Right renal cortex interstitium (tissue), 3 donors: ENCODE measurements around the gene SH3BGRL3. TPM values are rescaled to one million over a fixed set of nuclear protein-coding genes. Genes with fewer than 3 reads are reported as not detected.

Experiments
- DNase-seq, 3 donors: peaks; one replicate each; pipeline ENCODE4 v3.0.0-alpha.2; 2013; ENCODE audit warnings: low read depth in 3 of 3, low spot score in 2 of 3
- polyA plus RNA-seq, 3 donors: library from polyadenylated mRNA; unstranded; fragments of 120-200 nt; gene quantifications; one replicate each; pipeline ENCODE4 v1.2.1, GENCODE V29; 2013; ENCODE audit not compliant: insufficient read length in 3 of 3

The SH3BGRL3 gene
- polyA plus RNA-seq, 3 donors, result 83.5 to 110 (median 94.5) TPM

GRCh38 chr1:26277261-26277661 lies 2.6 kb upstream of the SH3BGRL3 start:
- no peak for DNase-seq

- DNase-seq, result no peak
Observed at GRCh38 chr1:26277719-26278118, 2.2 kb upstream of the SH3BGRL3 start.

DNA sequence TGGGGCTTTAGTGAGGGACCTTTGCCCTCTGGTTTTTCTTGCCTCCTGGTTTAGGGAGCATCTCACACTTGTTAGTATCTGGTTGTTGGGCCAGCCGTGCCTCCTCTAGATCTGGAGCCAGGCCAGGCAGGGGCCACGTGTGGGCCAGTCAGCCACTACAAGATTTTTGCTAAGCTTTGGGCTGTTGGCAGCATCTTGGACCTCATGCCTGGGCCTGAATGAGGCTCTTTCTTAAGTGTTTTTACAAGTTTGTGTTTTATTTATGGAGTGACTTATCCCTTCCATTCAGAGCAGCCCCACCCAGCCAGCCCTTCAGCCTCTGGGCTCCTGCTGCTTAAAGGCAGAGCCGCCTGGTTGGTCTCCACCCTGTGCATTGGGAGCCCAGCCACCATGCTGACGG lies 1.6 kb upstream of the SH3BGRL3 start:
- no peak for DNase-seq

DNA sequence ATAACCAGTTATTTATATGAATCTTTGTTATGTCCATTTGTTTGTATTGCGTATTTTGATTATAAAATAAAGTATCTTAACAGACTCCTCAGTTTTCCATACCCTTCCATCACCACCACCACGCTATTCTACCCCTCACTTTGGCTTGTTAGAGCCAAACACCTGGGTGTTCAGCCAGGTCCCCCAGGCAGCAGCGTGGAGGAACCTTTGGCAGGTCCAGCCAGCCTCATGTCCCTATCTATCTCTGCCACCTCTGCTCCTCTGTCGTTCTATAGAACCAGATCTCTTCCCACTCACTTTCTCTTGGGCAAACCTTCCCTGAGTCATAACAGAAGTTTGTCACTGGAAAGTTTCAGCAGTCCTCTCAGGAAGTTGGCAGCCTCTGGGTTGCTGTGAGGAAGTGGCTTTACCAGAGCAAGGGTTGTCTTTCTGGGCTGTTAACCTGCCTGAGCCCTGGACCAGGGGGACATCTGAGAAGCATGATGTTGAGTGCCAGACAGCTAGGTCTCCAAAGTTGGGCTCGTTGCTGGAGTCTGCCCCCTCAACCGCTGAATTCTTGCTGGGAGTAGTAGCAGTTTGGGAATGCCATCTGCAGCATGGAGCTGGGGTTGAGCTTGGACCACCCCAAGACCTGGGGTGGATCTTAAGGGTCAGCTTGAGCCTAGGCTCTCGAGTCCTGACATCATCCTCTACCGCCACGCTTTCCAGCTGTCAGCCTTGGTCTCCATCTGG lies 996 bp upstream of the SH3BGRL3 start:
- no peak for DNase-seq

DNA sequence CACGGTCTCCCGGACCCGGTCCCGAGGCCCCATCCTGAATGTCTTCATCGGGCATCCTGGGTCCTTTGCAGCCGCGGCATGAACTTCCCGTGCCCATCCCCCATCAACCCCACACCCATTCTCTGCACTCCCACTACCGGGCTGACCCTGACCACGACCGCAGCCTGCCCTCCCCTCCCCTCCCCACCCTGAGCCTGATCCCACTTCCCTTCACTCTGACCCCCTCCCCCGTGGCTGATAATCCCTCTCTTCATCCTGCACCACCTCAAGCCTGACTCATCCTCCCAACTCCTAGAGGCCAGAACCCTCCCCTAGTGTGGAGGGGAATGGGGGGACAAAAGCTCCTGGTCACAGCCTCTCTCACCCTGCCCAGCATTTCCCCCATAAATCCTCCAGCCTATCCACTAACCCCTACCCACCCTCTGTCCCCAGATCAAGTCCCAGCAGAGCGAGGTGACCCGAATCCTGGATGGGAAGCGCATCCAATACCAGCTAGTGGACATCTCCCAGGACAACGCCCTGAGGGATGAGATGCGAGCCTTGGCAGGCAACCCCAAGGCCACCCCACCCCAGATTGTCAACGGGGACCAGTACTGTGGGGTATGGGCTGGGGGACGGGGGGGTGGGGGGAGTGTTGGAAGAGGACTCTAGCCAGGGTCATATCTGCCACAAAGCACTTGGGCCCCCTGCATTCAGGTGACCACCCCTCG lies 602 bp downstream of the SH3BGRL3 start:
- no peak for DNase-seq

DNA sequence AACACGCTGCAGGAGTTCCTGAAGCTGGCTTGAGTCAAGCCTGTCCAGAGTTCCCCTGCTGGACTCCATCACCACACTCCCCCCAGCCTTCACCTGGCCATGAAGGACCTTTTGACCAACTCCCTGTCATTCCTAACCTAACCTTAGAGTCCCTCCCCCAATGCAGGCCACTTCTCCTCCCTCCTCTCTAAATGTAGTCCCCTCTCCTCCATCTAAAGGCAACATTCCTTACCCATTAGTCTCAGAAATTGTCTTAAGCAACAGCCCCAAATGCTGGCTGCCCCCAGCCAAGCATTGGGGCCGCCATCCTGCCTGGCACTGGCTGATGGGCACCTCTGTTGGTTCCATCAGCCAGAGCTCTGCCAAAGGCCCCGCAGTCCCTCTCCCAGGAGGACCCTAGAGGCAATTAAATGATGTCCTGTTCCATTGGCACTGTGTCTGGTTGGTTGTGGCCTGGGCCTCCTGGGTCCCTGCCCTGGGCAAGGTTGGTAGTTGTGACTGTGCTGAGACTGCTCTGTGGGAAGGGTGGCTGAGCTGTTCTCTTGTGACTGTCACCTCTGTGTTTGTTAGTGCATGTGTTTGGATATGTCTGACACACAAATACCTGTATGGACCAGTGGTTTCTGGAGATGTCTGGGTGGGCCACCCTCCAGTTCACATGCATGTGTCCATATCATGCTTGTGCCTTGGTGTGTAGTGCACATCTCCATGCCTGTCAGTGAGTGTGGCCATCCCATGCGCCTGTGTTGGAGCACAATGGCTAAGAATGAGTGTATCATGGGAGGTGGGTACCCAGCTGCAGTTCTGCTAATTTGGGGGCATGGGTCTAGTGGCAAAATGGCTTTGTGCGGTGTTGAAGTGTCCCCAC lies 1.4 kb downstream of the SH3BGRL3 start:
- no peak for DNase-seq

- DNase-seq, result no peak
Observed at GRCh38 chr1:26281971-26282370, 2.1 kb downstream of the SH3BGRL3 start.

DNA sequence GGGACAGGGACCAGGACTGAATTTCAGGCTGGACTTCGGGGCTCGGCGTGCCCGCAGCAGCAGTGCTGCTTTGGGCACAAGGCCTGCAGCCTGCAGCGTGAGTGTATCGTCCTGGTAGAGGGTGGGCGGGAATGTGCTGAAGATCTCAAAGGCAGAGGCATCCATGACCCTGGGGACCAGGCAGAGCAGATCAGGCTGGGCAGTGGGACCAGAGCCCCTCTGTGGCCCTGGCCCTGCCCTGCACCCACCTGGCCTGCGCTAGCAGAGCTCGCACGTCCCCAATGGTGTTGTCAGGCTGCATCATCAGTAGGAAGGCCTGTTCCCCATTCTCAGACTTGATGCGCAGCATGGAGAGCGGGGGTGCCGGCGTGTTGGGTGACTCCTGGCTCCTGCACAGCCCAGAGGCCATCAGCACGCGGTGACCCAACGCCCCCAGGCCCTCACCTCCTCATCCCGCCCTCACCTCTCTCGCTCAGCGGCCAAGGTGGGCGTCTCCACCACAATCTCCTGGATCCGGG lies 2.6 kb downstream of the SH3BGRL3 start:
- no peak for DNase-seq

DNA sequence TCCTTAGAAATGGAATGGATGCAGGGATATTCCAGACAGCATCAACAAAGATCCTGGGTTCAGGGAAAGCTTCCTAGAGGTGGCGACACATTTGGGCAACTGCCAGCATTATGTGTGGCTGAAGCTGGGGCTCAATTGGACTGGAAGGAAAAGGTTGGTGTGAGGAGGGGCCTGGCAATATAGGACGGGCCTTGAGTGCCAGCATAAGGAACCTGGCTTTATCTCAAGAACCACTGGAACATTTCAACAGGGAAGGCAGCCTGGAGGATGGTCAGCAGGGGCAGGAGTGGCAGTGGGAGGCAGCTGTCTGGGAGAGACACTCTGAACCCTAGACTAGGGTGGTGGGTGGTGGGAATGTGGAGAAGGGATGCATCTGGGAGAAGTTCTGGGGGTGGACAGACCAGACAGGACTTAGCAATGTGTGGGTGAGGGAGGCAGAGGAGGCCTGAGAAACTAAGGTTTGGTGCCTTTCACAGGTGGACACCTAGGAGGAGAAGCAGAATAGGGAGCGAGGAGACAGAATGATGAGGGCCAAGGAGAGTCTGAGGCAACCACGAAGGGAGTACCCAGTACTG lies 3.5 kb downstream of the SH3BGRL3 start:
- no peak for DNase-seq

DNA sequence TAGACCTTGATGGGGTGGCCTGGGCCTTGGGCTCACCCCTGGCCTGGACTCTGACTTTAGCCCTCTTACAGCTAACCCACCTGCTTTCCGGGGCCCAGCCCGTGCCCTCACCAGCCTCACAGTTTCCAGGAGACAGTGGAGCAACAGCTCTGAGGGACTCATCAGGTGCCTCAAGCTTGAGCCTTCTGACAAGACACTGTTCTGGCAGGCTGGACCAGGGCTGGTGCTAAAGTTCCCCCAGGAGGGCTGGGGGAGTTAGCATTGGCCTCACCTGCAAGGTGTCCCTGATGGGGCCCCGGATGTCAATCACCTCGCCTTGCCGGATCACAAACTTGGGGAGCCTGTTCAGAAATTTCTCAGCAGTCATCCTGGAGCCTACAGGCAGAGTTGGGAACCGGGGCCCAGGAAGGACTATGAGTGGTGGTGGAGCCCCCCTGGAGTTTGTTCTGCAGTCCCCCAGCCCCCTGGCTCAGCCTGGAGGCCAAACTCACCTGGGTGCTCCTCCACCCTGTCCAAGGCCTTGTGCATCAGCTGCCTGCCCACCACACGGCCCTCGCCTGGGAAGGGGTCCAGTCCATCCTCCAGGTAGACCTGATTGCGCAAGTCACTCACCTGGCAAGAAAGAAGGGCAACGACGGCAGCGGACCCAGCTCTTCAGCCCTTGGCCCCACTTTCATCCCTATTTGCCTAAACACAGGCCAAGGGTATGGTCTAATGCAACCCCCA lies 4.1 kb downstream of the SH3BGRL3 start:
- no peak for DNase-seq

DNA sequence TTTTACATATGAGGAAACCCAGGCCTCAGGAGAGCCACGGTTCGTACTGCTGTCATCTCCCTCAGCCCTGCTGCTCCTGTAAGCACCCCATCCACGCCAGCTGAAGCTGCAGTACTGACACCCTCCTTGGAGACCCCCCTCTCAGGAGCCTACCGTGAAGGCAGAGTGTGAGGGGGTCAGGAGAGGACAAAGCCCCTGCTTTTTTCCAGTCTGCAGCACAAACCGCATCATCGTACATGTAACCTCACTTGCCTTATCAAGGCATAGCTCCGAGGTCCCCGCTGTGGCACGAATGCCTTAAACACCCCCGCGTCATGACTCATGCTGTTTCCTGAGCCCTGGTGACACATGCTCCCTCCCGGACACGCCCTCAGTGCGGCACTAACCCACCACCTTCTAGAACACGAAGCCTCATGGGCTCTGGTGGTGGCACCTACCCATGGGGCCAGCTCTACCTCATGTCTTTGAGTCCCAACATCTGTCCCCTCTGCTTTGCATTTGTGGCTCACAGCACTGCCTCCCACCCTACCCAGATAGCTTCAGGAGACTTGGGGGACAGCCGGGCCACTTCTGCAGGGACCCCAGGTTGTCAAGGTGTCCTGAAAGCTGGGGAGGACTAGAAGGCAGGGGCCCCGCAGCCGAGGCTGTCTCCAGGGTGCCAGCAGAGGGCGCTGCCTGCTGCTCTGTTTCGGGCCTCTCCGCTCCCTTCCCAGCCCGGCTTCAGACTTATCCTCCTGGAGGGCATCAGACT lies 4.9 kb downstream of the SH3BGRL3 start:
- no peak for DNase-seq

- DNase-seq, result no peak
Observed at GRCh38 chr1:26285366-26286063, 5.6 kb downstream of the SH3BGRL3 start.

- DNase-seq, result no peak
Observed at GRCh38 chr1:26286064-26286416, 6.2 kb downstream of the SH3BGRL3 start.

GRCh38 chr1:26287033-26287711 lies 7.3 kb downstream of the SH3BGRL3 start:
- DNase-seq, result no peak

GRCh38 chr1:26287811-26288210 lies 7.9 kb downstream of the SH3BGRL3 start:
- no peak for DNase-seq

- no peak for DNase-seq
Observed at GRCh38 chr1:26288311-26288941, 8.5 kb downstream of the SH3BGRL3 start.

- no peak for DNase-seq
Observed at GRCh38 chr1:26289158-26290059, 9.5 kb downstream of the SH3BGRL3 start.
